ENCODE measurements around the gene ENOX1.
A peak's percentile ranks its signal among the peaks of the same experiment; 100 is the strongest.

Gene ENOX1

DNA sequence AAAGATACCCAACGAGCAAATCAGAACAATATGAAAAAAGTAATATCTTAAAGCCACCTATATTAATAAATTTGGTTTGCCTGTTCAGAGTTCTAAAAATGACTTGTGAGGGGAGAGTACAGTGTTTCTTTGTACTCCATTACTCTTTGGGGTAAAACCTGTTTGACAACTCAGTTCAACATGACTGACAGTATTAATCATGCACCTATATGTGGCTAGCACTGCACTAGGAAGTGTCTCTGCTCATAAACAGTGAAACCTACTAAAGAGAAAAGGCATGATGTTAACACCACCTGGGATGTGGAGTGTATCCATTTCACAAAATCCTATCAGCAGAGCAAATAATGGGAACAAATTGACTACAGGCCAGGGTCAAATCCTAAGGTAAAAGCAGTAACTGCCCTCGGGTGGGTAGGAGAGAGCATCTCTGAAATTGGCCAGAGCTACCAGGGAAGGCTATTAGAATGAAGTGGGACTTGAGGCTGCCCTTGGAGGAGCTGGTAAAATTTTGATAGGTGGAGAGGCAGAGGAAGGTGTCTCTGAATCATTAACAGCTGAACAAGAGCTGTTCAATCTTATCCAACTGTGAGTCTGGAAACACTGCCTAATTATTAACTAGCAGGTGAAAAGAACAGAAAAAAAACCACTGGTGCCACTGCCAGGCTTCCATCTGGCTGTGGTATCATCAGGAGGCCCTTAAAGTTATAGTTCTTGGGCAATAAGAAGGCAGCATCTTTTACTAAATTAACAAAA lies 398.3 kb downstream of the ENOX1 start:
- DNase-seq (ENCODE audit: low spot score): no peak

DNA sequence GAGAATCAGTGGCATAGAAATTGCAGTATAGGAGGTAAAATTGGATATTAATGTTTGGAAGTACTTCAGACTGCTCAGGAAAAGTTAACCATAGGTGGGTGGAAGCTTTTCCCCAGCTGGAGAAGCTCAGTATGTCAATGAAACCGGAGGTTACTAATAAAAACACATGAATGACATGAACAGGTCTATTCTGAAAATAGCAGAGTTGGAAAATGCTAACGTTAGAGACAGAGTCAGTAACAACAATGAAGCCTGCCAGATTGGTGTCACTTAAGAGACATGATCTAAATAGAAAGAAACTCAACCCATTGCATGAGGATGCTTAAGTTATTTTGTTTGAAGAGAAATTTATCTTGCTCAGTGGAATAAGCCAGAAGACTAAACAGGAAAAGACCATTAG lies 398.9 kb downstream of the ENOX1 start:
- DNase-seq (ENCODE audit: low spot score): no peak

DNA sequence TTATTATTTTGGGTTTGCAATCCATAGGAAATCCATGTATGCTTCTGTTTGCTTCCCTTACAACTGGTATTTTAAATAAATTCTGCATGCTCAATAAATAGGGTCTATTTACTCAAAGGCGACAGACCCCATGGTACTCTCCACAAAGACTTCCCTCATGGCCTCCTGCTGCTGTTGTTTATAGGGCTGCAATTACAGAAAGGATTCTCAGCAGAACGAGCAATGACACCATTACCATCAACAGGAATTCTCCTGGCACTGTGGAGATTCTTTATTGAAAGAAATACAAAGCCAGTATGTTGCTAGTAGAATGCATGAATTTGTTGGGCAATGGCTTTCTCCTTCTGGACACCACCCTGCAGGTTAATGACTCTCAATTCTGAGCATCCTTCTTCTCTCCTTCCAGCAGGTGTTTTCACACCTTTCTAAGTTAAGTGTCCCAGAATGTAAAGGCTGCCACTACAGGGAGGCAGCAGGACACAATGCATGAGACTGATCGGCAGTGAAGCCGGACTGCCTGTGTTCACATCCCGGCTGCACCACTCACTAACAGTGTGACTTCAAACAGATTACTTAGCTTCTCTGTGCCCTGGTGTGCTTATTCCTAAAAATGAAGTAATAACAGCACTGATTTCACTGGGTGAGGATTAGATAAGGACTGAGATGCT lies 403.1 kb downstream of the ENOX1 start:
- no peak for DNase-seq (ENCODE audit: low spot score)

DNA sequence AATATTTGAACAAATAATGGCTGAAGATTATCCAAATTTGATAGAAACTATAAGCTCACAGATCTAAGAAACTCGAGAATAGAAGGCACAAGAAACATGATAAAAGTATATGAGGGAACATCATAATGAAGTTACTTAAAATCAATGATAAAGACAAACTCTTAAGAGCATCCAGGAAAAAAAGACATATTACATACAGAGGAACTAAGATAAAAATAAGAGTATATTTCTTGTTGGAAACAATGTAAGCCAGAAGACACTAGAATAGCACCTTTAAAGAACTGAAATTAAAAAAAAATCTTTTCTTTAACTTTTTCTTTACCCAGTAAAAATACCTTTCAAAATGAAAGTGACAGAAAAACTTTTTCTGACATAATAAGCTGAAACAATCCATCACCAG lies 407.0 kb downstream of the ENOX1 start:
- no peak for DNase-seq (ENCODE audit: low spot score)

DNA sequence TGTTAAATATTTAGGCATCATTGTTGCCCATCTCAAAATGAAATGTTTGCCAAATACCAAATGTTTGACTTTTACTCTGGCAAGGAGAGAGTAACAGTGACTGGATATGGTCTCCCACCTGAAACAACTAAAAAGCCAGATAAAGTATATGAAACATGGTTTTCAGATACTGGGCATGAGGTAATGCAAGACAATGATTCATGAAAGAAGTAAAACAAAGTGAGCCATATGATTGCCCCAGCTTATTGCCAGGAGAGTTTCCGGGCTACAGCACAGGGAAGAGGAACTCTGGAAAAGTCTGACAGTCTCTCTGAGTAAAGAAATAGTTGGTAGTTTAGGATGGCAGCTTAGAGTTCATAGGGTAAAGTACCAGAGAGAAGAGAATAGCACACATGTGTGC lies 408.8 kb downstream of the ENOX1 start:
- no peak for DNase-seq (ENCODE audit: low spot score)

DNA sequence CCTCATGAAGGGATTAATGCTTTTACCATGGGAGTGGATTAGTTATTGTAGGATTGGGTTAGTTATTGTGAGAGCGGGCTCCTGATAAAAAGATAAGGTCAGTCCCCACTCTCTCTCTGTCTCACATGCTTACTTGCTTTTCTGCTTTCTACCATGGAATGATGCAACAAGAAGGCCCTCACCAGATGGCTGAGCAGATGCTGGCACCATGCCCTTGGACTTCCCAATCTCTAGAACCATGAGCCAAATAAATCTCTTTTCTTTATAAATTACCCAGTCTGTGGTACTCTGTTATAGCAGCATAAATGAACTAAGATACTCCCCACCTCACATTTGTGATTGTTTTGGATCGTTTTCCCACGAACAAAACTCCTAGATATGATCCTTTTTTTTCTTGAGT lies 409.6 kb downstream of the ENOX1 start:
- DNase-seq (ENCODE audit: low spot score): no peak

DNA sequence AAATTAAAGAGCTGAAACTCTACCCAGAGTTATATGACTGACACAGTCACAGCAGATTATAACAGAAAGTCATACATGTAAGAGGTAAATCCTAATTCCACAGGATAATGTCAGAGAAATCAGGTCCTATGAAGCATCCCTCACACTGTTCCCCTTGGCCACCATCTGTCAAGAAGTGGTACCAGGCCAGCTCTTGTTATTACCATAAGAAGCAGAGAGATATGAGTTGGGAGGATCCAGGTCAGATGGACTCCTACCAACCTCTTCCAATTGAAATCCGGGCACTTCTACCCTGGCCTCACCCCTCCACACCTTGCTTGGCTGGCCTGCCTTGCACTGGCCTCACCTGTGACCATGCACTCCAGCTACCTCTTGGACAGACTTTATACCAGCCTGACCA lies 410.2 kb downstream of the ENOX1 start:
- no peak for DNase-seq (ENCODE audit: low spot score)

DNA sequence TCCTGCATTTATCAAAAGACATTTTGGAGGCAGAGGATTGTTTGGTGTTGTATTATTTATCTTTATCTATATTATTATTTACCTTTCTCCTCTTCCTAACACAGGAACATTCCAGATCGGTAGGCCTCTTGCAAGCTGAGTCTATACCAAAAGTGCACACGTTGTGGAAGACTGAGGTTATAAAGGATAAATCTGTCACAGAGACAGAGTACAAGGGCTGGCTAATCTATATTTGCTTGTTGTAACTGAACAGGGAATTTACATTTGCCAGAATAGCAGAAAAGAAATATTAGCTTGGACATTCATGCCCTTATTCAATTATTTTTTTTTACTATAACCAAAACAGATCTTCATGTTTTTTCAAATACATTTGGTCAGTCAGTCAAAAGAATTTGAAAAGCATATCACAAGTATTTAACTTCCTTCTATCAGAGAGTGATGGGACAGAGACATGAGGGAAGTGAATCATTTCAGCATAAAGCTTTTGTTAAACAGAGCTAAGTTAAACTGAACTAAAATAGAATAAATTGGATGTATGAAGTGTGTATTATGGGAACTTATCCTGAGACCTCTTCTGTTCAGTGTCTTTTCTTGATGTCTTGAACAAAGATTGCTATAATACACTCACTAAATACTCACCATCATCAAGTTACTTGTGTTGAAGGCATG lies 410.8 kb downstream of the ENOX1 start:
- DNase-seq (ENCODE audit: low spot score): no peak

DNA sequence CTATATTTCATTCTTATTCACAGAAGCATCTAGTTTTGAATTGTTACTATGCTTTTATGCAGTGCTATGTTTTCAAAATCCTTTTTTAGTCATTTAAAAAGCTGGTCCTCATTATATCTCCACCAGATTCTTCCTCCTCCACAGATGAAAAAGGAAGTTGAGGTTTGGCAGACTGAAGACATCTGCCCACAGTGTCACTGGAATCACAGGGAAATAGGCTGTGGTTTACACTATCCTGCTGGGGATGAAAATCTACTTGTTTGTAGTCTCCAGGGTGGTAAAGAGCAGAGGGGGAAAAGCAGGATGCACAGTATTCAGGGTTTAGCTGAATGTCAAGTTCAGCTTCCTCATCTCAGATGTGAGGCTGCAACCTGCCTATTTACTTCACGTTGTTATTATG lies 412.2 kb downstream of the ENOX1 start:
- no peak for DNase-seq (ENCODE audit: low spot score)

DNA sequence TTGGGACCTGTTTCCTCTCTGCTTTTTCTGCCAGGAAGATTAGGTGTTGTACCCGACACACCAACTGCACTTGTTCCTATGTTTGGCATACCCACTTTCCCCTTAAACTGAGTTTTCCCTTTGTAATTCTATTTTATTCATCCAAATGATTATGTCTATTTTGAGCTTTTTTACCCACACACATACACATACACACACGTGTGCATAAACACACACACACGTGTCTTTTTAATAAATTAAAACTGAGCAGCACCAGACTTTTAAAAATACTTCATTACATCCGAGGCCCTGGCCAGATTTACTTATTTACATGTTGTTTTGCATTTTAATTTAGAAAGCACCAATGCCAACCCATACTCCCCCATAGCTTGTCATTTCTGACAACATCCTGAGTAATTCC lies 413.4 kb downstream of the ENOX1 start:
- no peak for DNase-seq (ENCODE audit: low spot score)

DNA sequence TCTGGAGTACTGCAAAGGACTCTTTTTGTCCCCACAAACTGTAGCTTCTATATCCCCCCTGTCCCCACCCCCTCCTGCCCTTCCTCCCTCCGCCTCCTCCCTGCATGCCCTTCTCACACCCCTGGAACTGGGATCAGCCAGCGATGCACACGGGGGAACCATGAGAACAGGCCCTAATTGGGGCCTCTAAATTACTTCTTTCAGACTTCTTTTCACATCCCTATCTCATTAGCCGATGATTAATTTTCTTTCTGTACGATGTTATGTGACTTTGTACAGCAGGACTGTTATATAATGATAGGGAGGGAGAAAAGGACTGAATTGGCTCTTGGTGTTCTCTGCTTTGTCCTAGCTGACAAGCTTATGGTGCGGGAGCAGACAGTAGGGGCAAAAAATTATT lies 415.9 kb downstream of the ENOX1 start:
- DNase-seq (ENCODE audit: low spot score): no peak

DNA sequence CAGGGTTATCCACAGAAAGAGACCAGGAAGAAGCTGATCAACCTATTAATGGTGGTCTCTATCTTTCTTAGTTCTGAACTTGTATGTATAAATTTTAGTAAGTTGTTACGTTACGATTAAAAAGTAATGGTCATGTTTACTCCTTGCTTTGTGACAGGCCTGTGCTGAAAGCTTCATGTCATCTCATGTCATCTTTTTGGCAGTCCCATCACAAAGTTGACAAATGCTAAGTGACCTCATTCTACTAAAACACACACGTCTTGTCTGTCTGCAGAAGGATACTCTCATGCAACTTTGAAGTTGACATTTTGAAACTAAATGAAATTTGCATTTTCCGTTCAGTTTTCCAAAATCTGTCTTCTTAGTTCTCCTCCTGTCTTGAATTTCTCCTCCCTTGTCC lies 417.5 kb downstream of the ENOX1 start:
- no peak for DNase-seq (ENCODE audit: low spot score)

DNA sequence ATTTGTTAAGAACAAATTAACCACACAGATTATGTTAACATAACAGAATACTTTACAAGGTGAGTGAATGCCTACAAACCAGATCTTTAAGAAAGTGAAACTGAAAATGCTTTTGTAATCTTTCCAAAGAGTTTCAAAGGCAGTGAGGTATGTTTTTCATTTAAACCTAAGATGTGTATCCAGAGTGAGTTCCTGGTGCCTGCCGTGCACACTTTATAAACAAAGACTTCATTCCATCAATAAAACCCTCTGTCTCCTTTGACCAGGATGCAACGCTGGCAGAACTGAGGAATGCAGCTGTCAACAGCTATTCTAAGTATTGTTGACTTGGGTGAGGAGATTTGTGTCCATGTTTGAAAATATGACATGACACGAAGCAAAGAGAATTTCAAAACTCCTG lies 418.8 kb downstream of the ENOX1 start:
- DNase-seq (ENCODE audit: low spot score): no peak

DNA sequence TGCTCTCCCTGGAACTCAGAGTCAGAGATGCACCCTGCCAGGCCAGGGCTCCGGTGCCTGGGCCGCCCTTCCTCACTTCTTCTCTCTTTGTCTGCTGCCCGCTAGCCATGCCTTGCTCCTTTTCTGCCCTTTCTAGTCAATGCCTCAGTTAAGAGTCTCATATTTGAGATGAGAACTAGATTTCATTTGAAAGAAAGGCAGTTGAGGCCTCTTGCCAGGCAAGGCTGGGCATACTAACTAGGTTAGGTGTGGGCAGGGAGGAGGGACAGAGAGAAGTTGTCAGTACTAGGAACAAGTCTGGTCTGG lies 421.8 kb downstream of the ENOX1 start:
- DNase-seq (ENCODE audit: low spot score): no peak

DNA sequence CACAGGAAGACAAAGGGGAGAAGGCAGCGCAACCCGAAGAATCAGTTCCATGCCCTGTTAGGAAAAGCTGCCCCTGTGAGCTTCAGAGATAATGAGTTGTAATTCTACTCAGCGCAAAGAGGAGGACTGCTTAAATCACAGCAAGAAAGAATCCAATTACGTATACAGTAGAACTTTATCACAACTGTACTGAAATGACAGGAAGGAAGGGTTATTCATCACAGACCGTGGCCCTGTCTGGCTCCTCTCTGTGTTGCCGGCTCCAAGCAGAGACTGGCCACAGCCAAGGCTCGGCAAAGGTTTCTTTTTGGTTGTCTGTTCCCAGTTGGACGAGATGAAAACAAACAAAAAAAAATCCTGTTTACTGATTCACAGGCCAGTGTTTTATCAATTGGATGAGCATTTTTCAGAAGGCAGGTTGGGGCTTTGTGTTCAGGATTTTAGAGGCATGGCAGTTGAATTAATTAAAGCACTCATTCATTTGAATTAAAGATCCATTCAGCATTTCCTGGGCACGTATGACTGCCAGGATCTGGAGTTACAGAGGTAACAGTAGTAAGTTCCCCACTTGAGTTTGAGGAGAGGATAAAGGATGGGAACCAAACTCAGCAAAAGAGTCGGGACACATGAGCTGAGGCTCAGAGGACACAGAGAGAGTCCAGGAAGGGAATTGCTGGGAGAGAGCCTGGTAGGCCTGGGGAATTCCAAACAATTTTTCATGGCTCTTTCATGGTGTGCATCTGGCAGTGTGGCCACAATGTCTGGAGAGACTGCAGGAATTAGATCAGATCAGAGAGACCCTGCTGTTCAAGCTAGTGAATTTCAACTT lies 422.3 kb downstream of the ENOX1 start:
- DNase-seq (ENCODE audit: low spot score): peak; percentile 87

DNA sequence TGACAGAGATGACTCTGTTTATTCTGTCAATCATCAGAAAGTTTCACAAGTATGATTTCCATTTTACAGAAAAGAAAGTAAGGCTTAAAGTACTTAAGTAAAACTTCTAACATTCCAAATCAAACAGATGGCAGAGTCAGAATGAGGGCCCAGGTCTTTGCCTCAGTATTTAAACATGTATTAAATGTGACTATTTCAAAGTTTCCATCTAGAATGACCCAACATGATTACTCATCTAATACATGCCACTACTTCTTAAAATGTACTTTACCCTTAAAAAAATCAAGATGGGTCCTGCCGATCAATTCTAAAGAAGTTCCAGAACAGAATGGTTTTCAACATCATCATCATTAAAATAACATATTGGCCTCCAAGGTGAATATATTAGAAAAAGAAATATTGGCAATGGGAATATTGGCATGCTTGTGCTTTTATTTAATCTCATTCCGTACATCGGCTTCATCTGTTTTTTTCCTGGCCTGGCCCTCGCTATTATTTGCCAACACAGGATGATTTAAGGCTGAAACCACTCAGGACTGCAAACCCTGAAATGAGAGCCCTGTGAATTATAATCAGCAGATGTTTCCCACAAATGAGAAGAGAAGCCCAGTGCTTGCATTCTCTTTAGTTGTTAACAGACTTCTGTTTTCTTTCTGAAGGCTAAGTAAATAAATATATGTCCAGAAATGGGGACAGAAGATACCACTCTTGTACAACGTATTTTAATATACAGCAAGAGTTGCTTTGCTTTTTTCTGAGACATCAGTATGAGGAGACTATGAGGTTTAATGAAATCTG lies 423.4 kb downstream of the ENOX1 start:
- DNase-seq (ENCODE audit: low spot score): no peak

DNA sequence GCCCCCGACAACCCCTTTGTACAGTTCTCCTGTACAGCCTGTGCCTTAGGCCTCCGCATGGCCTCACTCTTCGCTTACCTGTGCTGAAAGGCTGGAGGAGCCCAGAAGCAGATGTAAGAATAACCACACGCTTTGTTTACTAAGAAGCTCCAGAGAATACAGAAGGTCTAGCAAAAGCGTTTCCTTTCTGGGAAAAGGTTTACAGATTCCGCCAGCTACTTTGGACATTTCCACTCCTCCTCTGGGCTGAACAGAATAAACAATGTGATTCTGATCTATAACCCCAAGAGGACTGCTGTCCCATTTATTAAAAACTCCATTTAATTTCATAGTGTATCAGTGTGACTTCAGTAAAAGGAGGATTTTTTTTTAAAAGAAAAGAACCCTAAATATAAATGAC lies 424.2 kb downstream of the ENOX1 start:
- DNase-seq (ENCODE audit: low spot score): no peak

DNA sequence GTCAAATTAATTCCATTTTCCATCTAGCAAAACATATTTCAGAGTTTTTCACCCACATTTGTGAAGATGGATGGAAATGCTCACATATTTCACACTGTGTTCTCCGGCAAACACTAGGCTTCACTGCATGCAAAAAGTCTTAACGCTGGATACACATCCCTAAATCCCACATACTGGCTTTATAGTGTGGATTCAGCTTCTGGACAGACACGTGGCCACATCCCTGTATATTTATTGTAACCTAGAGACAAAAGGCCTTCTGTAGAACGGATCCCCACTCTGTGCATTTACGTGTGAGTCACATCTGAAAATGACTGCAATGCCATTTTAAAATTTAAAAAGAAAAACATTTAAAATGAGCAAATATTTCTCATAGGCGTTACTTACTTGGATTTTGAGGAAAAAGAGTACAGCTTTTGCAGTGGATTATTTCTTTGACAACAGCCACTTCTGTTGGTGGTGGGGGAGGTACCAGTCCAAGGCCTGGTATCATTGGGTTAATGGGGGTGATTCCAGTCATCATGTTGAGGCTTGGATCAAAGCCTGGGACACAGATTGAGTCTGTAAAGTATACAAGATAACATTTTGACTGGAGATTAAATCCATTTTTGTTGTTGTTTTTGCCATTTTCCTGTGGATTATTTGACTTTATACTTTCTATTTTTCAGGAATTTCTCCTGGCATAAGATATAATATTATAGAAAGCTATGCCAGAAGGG lies 425.7 kb downstream of the ENOX1 start:
- DNase-seq (ENCODE audit: low spot score): no peak

DNA sequence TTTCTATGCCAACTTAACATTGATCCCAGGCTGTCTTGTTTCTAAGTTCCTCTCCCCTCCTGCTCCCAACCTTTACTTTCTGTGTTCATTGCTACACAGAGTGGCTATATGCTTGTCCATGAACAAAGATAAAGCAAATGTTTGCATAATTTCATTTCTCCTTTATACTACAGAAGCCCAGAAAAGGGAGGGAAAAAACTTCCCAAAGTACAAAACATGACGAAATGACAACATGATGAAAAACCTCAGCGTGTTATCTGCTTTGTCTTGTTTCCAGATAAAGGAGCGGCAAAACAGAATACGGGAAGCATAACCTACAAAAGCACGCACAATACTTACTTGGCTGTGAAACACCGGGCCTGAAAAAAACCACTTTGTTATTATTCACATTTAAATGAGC lies 426.6 kb downstream of the ENOX1 start:
- no peak for DNase-seq (ENCODE audit: low spot score)

DNA sequence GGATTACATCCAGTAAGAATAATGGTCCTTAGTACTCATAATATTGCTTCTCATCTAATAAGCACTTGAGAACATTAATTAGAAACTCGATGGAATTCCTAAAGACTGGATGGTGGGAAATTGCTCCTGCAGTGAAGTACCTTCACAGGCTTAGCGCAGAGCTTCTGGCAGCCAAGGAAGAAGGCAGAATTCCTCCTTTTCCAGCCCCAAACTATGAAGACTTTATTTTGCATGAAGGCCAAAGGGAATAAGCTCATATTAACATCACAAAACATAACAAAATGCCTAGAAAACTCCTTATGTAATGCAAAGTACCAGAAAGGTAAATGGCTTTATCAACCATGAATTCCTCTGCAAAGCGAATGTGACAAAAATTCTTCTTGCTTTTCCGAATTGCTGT lies 427.2 kb downstream of the ENOX1 start:
- no peak for DNase-seq (ENCODE audit: low spot score)

DNA sequence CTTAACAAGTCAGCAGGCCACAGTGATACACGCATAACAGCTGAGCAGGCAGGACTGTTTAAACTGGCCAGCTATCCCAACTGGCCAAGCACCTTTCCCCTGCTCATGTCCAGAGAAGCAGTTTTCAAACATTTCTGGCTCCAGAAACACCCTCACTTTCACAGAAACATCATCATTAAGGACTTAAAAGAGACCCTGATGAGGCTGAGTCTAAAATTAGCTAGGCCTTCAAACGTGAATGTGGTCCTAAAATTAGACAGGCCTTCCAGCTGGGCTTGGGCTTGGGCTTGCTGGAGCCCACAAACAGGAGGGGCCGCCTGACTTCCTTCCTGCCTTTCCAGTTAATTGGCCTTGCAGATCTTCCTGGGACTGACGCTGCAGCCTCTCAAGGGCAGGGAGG lies 429.2 kb downstream of the ENOX1 start:
- no peak for DNase-seq (ENCODE audit: low spot score)
